Measurements from ENCODE around the gene PEDS1.

DNA sequence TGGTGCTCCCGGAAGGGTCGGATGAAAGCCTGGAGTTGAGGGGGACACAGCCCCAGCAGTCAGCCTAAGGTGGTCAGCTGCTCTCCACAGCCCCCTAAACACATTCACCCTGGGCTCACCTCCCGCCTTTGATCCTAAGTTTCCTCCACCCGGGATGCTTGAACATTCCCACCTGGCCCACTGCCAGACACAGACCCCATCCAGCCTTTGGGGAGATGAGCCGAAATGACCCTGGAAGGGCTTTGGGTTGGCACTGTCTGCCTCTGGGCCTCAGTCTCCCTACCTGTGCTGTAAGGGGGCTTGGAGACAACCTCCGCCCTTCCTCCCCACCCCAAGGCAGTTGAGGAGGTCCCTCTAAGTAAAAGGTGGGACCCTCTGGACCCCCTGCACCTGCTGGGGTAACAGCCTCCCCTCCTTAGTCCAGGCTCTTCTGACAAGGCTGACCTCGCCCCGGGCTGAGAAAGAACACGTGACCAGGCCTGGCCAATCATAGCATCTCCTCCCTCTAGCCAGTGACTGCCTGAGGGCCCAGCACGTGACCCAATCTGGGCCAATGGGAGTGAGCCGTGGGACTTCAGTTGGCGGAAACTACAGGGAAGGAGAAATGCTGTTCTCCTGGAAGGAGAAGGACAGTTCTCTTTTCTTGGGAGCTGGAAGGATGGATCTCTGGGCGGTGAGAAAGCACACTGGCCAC lies 23.7 kb downstream of the PEDS1 start:
- TF ChIP-seq, protein P1, sequence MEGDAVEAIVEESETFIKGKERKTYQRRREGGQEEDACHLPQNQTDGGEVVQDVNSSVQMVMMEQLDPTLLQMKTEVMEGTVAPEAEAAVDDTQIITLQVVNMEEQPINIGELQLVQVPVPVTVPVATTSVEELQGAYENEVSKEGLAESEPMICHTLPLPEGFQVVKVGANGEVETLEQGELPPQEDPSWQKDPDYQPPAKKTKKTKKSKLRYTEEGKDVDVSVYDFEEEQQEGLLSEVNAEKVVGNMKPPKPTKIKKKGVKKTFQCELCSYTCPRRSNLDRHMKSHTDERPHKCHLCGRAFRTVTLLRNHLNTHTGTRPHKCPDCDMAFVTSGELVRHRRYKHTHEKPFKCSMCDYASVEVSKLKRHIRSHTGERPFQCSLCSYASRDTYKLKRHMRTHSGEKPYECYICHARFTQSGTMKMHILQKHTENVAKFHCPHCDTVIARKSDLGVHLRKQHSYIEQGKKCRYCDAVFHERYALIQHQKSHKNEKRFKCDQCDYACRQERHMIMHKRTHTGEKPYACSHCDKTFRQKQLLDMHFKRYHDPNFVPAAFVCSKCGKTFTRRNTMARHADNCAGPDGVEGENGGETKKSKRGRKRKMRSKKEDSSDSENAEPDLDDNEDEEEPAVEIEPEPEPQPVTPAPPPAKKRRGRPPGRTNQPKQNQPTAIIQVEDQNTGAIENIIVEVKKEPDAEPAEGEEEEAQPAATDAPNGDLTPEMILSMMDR (IDR thresholded peaks at IDR 0.05): no peak
- TF ChIP-seq EZH2 (IDR thresholded peaks at IDR 0.05): no peak
